GM21619 (cell line): ENCODE data around the gene MAP2K7.
"Not testable (repeated sequence)": the region's sequence is repeated elsewhere in the genome, so short reads cannot be mapped to it uniquely, and the experiment has no call there.

Experiments used
- ATAC-seq: cut with Tn5 transposase; IDR thresholded peaks from one replicate; pipeline ENCODE4 v1.9.1; 2021; ENCODE audit not compliant: unreplicated experiment

Gene MAP2K7

GRCh38 chr19:7907122-7907521 is 3.4 kb downstream of the MAP2K7 start:
- ATAC-seq = no peak

- ATAC-seq = no peak
Observed at GRCh38 chr19:7907544-7907943, 3.9 kb downstream of the MAP2K7 start.

GRCh38 chr19:7908078-7908699 is 4.5 kb downstream of the MAP2K7 start:
- ATAC-seq = no peak

- ATAC-seq = no peak
Observed at GRCh38 chr19:7908742-7909461, 5.2 kb downstream of the MAP2K7 start.

GRCh38 chr19:7909471-7910067 is 5.9 kb downstream of the MAP2K7 start:
- no peak for ATAC-seq

- ATAC-seq = no peak
Observed at GRCh38 chr19:7910321-7911161, 6.9 kb downstream of the MAP2K7 start.

GRCh38 chr19:7911508-7912143 is 7.9 kb downstream of the MAP2K7 start:
- ATAC-seq = no peak

- ATAC-seq = no peak
Observed at GRCh38 chr19:7912144-7912696, 8.5 kb downstream of the MAP2K7 start.

GRCh38 chr19:7912697-7913564 is 9.3 kb downstream of the MAP2K7 start:
- ATAC-seq = no peak

GRCh38 chr19:7913652-7914051 is 10.0 kb downstream of the MAP2K7 start:
- no peak for ATAC-seq

- no peak for ATAC-seq
Observed at GRCh38 chr19:7914099-7914498, 10.4 kb downstream of the MAP2K7 start.

GRCh38 chr19:7914598-7915045 is 10.9 kb downstream of the MAP2K7 start, which contains the start of gene TGFBR3L:
Gene TGFBR3L (plus strand): TSS chr19:7914830.
- ATAC-seq = no peak

- no peak for ATAC-seq
Observed at GRCh38 chr19:7915250-7916102, 11.8 kb downstream of the MAP2K7 start.

GRCh38 chr19:7916103-7916954 is 12.7 kb downstream of the MAP2K7 start:
- no peak for ATAC-seq

GRCh38 chr19:7916955-7917266 is 13.2 kb downstream of the MAP2K7 start:
- no peak for ATAC-seq

GRCh38 chr19:7917267-7918061 is 13.8 kb downstream of the MAP2K7 start:
- ATAC-seq = no peak

GRCh38 chr19:7918062-7918614 is 14.5 kb downstream of the MAP2K7 start:
- ATAC-seq = not testable (repeated sequence)
